ENCODE data around the gene CPD.
A peak's percentile ranks its signal among the peaks of the same experiment; 100 is the strongest.
"Not testable (repeated sequence)": the region's sequence is repeated elsewhere in the genome, so short reads cannot be mapped to it uniquely, and the experiment has no call there.

The CPD gene

GRCh38 chr17:30378825-30379302, at the start of gene CPD:
Gene CPD, plus strand, starts transcription at chr17:30378927. Its CDS starts 54 bp downstream, at chr17:30378981.
- peak; percentile 95 to 97 for DNase-seq

GRCh38 chr17:30332057-30332542, 46.6 kb upstream of the CPD start:
- peak; percentile 62 to 81 for DNase-seq

- no peak for DNase-seq
Measured at GRCh38 chr17:30333503-30334360, 45.0 kb upstream of the CPD start, which contains the start of gene TMIGD1. Gene TMIGD1, minus strand, starts transcription at chr17:30334057. Its CDS starts 1,924 bp downstream, at chr17:30332133.

GRCh38 chr17:30334421-30334820, 44.3 kb upstream of the CPD start:
- no peak for DNase-seq

GRCh38 chr17:30336369-30337171, 42.2 kb upstream of the CPD start:
- peak; percentile 66 to 81 for DNase-seq

- DNase-seq, result no peak
Measured at GRCh38 chr17:30337393-30337999, 41.2 kb upstream of the CPD start.

- no peak for DNase-seq
Measured at GRCh38 chr17:30339086-30339485, 39.6 kb upstream of the CPD start.

- DNase-seq, result no peak
Measured at GRCh38 chr17:30340801-30341356, 37.8 kb upstream of the CPD start.

- no peak for DNase-seq
Measured at GRCh38 chr17:30341703-30342249, 37.0 kb upstream of the CPD start.

- DNase-seq, result not testable (repeated sequence)
Measured at GRCh38 chr17:30343244-30343643, 35.5 kb upstream of the CPD start.

GRCh38 chr17:30343796-30344195, 34.9 kb upstream of the CPD start:
- DNase-seq, result no peak

- DNase-seq, result no peak
Measured at GRCh38 chr17:30344283-30345088, 34.2 kb upstream of the CPD start.

- DNase-seq, result no peak
Measured at GRCh38 chr17:30345089-30345433, 33.7 kb upstream of the CPD start.

- DNase-seq, result no peak
Measured at GRCh38 chr17:30345527-30346075, 33.1 kb upstream of the CPD start.

- DNase-seq, result no peak
Measured at GRCh38 chr17:30346221-30346795, 32.4 kb upstream of the CPD start.

GRCh38 chr17:30347488-30347887, 31.2 kb upstream of the CPD start:
- DNase-seq, result no peak

- DNase-seq, result no peak
Measured at GRCh38 chr17:30349252-30349651, 29.5 kb upstream of the CPD start.

- peak in 1 of 2 donors; percentile 30 for DNase-seq
Measured at GRCh38 chr17:30351263-30351662, 27.5 kb upstream of the CPD start.

- DNase-seq, result no peak
Measured at GRCh38 chr17:30351735-30352134, 27.0 kb upstream of the CPD start.

GRCh38 chr17:30352240-30352814, 26.4 kb upstream of the CPD start:
- DNase-seq, result peak in 1 of 2 donors; percentile 43
